Activated CD4-positive, alpha-beta T cell treated with anti-CD3 and anti-CD28 coated beads for 4 hours (primary cell): ENCODE measurements around the gene IL4R.
A peak's percentile ranks its signal among the peaks of the same experiment; 100 is the strongest.
"Not testable (repeated sequence)": the region's sequence is repeated elsewhere in the genome, so short reads cannot be mapped to it uniquely, and the experiment has no call there.

Experiments
- DNase-seq, 2 donors: peaks; one replicate each; pipeline ENCODE4 v3.0.0-alpha.2; 2020

Gene IL4R

GRCh38 chr16:27385398-27385797, 71.6 kb downstream of the IL4R start:
- DNase-seq, result no peak

GRCh38 chr16:27386674-27387073, 72.9 kb downstream of the IL4R start:
- DNase-seq, result no peak

GRCh38 chr16:27387724-27388123, 74.0 kb downstream of the IL4R start:
- DNase-seq, result no peak

GRCh38 chr16:27389272-27389961, 75.6 kb downstream of the IL4R start:
- DNase-seq, result no peak

- no peak for DNase-seq
Observed at GRCh38 chr16:27390151-27390550, 76.4 kb downstream of the IL4R start.

- no peak for DNase-seq
Observed at GRCh38 chr16:27392671-27393070, 78.9 kb downstream of the IL4R start.

- DNase-seq, result no peak
Observed at GRCh38 chr16:27394516-27394915, 80.7 kb downstream of the IL4R start.

GRCh38 chr16:27398341-27398893, 84.6 kb downstream of the IL4R start:
- DNase-seq, result not testable (repeated sequence)

- no peak for DNase-seq
Observed at GRCh38 chr16:27398894-27399853, 85.4 kb downstream of the IL4R start.

GRCh38 chr16:27399969-27400368, 86.2 kb downstream of the IL4R start:
- no peak for DNase-seq

GRCh38 chr16:27400751-27401620, 87.2 kb downstream of the IL4R start:
- DNase-seq, result no peak

- DNase-seq, result peak; percentile 88 to 89
Observed at GRCh38 chr16:27401768-27402568, 88.2 kb downstream of the IL4R start, which contains the start of gene IL21R. TSS of gene IL21R (plus strand) at chr16:27402174. CDS start at chr16:27430072, 27,898 bp downstream.

GRCh38 chr16:27402569-27402963, 88.8 kb downstream of the IL4R start:
- DNase-seq, result no peak

- peak; percentile 53 to 54 for DNase-seq
Observed at GRCh38 chr16:27402964-27403600, 89.3 kb downstream of the IL4R start.

GRCh38 chr16:27403601-27403992, 89.8 kb downstream of the IL4R start:
- DNase-seq, result no peak

GRCh38 chr16:27404163-27404823, 90.5 kb downstream of the IL4R start:
- no peak for DNase-seq

- DNase-seq, result peak; percentile 68 to 69
Observed at GRCh38 chr16:27405546-27406451, 92.0 kb downstream of the IL4R start.

GRCh38 chr16:27406511-27407128, 92.8 kb downstream of the IL4R start:
- DNase-seq, result no peak

- no peak for DNase-seq
Observed at GRCh38 chr16:27407133-27407532, 93.4 kb downstream of the IL4R start.
